DMS153 (cell line): Measurements from ENCODE around the gene NDUFS4.
"Not testable (repeated sequence)": the region's sequence is repeated elsewhere in the genome, so short reads cannot be mapped to it uniquely, and the experiment has no call there.

ENCODE experiments used
- DNase-seq: peaks from one replicate; lab custom pipeline; 2025; lab: John Stamatoyannopoulos, UW

The NDUFS4 gene

GRCh38 chr5:53667621-53668020 lies 107.2 kb downstream of the NDUFS4 start:
- no peak for DNase-seq

- DNase-seq, result no peak
These were observed 111.0 kb downstream of the NDUFS4 start for GRCh38 chr5:53671447-53671846.

DNA sequence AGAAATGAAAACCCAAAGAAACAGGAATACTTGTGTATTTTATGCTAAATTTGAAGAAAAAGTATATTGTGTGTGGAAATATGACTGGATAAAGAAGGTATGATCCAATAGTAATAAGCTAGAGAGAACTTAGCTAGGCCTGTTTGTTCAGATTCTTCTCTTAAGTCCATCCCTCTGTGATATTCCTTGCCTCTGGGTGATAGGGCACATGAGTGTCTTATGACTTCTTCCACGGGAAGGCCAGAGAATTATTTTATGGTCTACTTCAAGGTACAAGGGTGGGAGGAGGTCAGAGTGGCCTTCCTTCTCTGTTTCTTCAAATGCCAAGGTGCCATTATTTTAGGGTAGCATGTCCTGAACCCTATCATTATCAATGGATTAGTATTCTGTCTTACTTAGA lies 113.7 kb downstream of the NDUFS4 start:
- no peak for DNase-seq

DNA sequence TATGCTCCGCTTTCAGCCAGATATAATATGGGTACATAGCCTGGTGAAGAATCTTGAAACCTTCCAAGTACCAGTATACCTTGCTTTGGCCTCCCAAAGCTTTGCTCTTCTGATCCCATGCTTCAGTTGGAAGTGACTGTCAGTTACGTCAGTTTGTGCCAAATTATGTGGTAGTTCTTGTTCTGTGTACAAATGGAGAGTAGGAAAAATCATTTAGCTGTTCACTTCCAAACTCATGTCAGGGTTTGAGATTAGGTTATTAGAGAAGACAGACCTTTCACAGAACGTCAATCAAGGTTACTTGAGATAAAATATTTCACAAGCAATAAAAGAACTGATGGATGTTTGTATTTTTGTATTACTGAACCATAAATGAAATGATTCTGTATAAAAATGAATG lies 117.2 kb downstream of the NDUFS4 start:
- DNase-seq, result no peak

GRCh38 chr5:53678981-53679660 lies 118.7 kb downstream of the NDUFS4 start:
- no peak for DNase-seq

DNA sequence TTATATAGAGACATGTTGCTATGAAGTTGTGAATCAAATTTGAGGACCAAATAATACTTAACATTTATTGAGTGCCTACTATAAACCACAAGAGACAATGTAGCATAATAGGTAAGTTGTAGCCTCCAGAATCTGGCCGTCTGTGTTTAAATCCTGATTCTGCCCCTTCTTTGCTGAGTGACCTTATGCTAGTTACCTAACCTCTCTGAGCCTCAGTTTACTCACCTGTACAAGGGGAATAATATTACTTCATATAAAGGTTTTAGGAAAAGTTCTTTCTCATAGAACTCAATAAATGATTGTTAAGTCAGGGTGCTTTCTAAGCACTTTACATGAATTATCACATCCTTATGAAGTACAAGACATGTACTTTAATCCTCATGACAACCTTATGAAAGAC lies 120.6 kb downstream of the NDUFS4 start:
- DNase-seq, result no peak

DNA sequence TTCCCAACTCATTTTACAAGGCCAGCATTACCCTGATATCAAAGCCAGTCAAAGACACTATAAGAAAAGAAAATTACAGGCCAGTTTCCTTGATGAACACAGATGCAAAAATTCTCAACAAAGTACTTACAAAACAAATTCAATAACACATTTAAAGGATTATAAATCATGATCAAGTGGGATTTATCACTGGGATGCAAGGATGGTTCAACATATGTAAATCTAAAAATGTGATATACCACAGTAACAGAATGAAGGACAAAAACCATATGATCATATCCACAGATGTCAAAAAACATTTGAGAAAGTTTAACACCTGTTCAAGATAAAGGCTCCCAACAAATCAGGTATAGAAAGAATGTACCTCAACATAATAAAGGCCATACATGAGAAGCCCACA lies 130.6 kb downstream of the NDUFS4 start:
- no peak for DNase-seq

- DNase-seq, result no peak
These were observed 134.1 kb downstream of the NDUFS4 start for GRCh38 chr5:53694520-53695022.

GRCh38 chr5:53710405-53710804 lies 150.0 kb downstream of the NDUFS4 start:
- DNase-seq, result not testable (repeated sequence)

DNA sequence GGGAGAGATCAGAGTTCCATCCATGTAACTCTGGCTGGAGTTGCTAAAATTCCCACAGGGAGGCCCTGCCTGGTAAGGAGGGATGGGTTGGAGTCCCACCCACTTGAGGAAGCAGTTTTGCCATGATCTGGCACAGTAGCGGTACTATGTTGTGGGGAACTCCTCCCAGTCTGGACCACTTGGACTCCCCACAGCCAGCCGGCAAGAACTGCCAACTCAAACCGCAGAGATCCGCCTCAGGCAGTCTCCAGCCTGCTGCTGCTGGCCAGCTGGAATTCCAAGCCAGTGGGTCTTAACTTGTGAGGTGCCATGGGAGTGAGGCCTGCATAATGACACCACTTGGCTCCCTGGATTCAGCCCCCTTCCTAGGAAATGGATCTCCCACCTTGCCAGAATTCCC lies 151.9 kb downstream of the NDUFS4 start:
- no peak for DNase-seq

DNA sequence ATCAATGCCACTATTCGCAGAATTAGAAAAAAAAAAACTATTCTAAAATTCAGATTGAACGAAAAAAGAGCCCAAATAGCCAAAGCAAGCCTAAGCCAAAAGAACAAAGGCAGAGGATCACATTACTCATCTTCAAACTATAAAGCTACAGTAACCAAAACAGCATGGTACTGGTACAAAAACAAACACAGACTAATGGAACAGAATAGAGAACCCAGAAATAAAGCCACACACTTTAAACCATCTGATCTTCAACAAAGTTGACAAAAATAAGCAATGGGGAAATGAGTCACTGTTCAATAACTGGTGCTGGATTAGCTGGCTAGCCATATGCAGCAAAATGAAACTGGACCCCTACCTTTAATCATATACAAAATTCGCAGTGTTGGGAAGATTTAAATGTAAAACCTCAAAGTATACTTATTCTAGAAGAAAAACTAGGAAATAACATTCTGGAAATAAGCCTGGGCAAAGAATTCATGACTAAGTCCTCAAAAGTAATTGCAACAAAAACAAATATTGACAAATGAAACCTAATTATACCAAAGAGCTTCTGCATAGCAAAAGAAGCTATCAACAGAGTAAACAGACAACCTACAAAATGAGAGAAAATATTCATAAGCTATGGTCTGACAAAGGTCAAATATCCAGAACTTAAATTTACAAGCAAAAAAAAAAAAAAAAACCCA lies 153.7 kb downstream of the NDUFS4 start:
- DNase-seq, result no peak

- DNase-seq, result no peak
These were observed 154.2 kb downstream of the NDUFS4 start for GRCh38 chr5:53714667-53715010.

GRCh38 chr5:53726121-53726520 lies 165.7 kb downstream of the NDUFS4 start:
- DNase-seq, result no peak

DNA sequence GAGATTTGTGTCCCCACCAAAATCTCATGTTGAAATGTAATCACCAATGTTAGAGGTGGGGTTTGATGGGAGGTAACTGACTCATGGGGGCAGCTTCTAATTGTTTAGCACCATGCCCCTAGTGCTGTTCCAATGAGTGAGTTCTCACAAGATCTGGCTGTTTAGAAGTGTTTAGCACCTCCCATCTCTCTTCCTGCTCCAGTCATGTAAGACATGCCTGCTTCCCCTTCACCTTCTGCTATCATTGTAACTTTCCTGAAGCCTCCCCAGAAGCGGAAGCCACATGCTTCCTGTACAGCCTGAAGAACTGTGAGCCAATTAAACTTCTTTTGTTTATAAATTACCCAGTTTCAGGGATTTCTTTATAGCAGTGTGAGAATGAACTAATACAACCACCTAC lies 170.5 kb downstream of the NDUFS4 start:
- DNase-seq, result no peak
